ENCODE data around the gene FHIT. TPM values are rescaled to one million over a fixed set of nuclear protein-coding genes. Genes with fewer than 3 reads are reported as not detected.

Gene FHIT
- total RNA-seq, 2 donors from 2014 or later, result 6.8 to 12.3 TPM

DNA sequence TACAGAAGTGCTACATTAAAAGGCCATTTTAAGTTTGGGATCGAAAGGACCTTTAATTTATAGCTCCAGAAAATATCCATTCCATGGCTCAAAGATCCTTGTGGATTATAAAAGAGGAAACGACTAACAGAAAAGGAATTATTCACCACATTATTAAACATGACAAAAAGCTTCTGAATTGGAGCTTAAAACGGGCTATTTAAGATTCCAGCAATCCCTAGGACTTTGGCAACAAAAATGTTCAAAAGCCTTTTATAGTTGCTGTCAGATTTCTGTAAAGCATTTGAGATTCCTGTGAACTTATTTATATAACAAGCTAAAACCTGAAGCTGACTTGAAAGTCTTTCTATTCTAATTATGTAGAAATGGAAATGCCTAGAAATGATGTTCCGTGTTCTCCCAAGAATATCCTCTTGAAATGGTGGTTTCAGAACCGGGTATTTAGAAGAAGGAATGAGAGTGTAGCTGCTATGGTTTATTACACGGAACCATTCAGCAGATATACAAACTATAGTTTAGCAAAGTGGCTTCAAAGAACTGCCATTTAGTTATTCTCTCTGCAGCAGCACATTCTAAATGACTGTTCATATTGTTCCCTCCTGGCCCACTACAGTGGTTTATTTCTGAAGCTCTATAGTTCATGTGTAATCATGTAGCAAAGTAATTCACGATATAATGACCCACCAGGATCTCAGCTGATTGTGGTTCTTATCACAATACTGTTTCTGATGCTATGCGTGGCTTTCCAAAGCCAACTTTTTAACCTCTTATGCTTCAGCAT is 961.7 kb downstream of the FHIT start:
- Histone ChIP-seq H3K4me3 (ENCODE audit: low read length) (no peak overlapping the region), H3K27ac (ENCODE audit: low read depth, low read length) (no peak overlapping the region), H3K27me3 (ENCODE audit: control insufficient read depth, insufficient read depth, low read length, poor library complexity, severe bottlenecking) (no peaks in the 10 kb centered on the region), H3K36me3 (ENCODE audit: control insufficient read depth, insufficient read depth, low read length) (no peaks in the 10 kb centered on the region), H3K4me1 (ENCODE audit: control insufficient read depth, insufficient read depth, low read length) (peaks cover 4% of the 10 kb centered on the region), H3K9ac (ENCODE audit: extremely low read depth, low read length, poor library complexity, severe bottlenecking) (no peak overlapping the region), H3K9me3 (ENCODE audit: control insufficient read depth, low read length) (peaks cover 14% of the 10 kb centered on the region)
- H3K36me3 Mint-ChIP-seq (ENCODE audit: low read depth), result no peaks in the 10 kb centered on the region
- TF ChIP-seq, protein P1, sequence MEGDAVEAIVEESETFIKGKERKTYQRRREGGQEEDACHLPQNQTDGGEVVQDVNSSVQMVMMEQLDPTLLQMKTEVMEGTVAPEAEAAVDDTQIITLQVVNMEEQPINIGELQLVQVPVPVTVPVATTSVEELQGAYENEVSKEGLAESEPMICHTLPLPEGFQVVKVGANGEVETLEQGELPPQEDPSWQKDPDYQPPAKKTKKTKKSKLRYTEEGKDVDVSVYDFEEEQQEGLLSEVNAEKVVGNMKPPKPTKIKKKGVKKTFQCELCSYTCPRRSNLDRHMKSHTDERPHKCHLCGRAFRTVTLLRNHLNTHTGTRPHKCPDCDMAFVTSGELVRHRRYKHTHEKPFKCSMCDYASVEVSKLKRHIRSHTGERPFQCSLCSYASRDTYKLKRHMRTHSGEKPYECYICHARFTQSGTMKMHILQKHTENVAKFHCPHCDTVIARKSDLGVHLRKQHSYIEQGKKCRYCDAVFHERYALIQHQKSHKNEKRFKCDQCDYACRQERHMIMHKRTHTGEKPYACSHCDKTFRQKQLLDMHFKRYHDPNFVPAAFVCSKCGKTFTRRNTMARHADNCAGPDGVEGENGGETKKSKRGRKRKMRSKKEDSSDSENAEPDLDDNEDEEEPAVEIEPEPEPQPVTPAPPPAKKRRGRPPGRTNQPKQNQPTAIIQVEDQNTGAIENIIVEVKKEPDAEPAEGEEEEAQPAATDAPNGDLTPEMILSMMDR (conservative IDR thresholded peaks at IDR 0.05), result no peak
- H3K9me3 Mint-ChIP-seq, result peaks cover 2% of the 10 kb centered on the region
- WGBS, 2 experiments (ENCODE audit: insufficient coverage in 1 of 2, insufficient read length in 1 of 2), result 90 to 94% methylated on average over 5 to 8 of the region's 8 CpGs
- DNase-seq, result no peak
- H3K4me3 Mint-ChIP-seq, result no peak overlapping the region
- no peaks in the 10 kb centered on the region for H3K27me3 Mint-ChIP-seq (ENCODE audit: insufficient read depth)
- no peak overlapping the region for H3K27ac Mint-ChIP-seq
- peaks cover 11% of the 10 kb centered on the region for H3K4me1 Mint-ChIP-seq

DNA sequence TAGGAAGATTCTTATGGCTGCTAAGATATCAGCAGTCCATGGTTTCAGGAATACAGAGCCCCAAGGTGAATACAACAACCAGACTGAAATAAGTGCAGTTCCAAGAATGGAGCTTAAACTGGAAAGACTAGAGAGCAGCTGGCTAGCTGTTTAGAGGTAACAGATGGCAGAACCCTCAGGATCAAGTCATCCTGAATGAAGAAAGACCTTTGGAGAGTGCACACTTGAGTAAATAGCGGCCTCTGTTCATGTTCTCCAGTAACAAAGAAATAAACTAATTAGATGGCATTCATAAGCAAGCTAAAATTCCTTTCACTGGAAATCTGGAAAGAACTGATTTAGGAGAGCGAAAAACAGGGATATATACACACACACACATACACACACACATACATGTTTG is 968.4 kb downstream of the FHIT start:
- Mint-ChIP-seq H3K36me3 (ENCODE audit: low read depth) (no peaks in the 10 kb centered on the region), H3K9me3 (no peaks in the 10 kb centered on the region), H3K27me3 (ENCODE audit: insufficient read depth) (no peaks in the 10 kb centered on the region)

DNA sequence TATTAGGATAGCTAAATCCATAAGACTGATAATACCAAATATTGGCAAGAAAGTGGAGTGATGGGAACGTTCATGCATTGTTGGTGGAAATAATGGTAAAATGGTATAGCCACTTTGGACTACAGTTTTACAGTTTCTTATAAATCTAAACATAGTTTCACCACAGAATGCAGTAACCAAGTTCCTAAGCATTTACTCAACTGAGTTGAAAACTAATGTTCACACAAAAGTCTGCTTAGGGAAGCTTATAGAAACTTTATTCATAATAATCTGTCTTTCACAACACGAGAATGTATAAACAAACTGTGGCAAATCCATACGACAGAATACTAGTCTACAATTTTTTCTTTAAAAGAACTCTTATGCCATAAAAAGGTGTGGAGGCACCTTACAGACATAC is 969.3 kb downstream of the FHIT start:
- Mint-ChIP-seq H3K9me3 (no peaks in the 10 kb centered on the region), H3K36me3 (ENCODE audit: low read depth) (no peaks in the 10 kb centered on the region), H3K27me3 (ENCODE audit: insufficient read depth) (no peaks in the 10 kb centered on the region), H3K4me1 (no peaks in the 10 kb centered on the region), H3K27ac (no peak overlapping the region), H3K4me3 (no peak overlapping the region)
- WGBS, 2 experiments (ENCODE audit: insufficient coverage in 1 of 2, insufficient read length in 1 of 2), result 94% methylated on average over 2 of the region's 3 CpGs
- DNase-seq, result no peak
- Histone ChIP-seq H3K27ac (ENCODE audit: low read depth, low read length) (no peak overlapping the region), H3K27me3 (ENCODE audit: control insufficient read depth, insufficient read depth, low read length, poor library complexity, severe bottlenecking) (no peaks in the 10 kb centered on the region), H3K9ac (ENCODE audit: extremely low read depth, low read length, poor library complexity, severe bottlenecking) (no peak overlapping the region), H3K9me3 (ENCODE audit: control insufficient read depth, low read length) (no peaks in the 10 kb centered on the region), H3K36me3 (ENCODE audit: control insufficient read depth, insufficient read depth, low read length) (no peaks in the 10 kb centered on the region), H3K4me1 (ENCODE audit: control insufficient read depth, insufficient read depth, low read length) (no peaks in the 10 kb centered on the region), H3K4me3 (ENCODE audit: low read length) (no peak overlapping the region)
- TF ChIP-seq, protein P1 (conservative IDR thresholded peaks at IDR 0.05), result no peak

More for the DNA sequence above, 968.4 kb downstream of the FHIT start:
- no peak overlapping the region for H3K4me3 ChIP-seq (ENCODE audit: low read length)
- TF ChIP-seq, protein P1 (conservative IDR thresholded peaks at IDR 0.05), result no peak
- no peak overlapping the region for H3K9ac ChIP-seq (ENCODE audit: extremely low read depth, low read length, poor library complexity, severe bottlenecking)
- no peaks in the 10 kb centered on the region for H3K9me3 ChIP-seq (ENCODE audit: control insufficient read depth, low read length)
- Mint-ChIP-seq H3K4me3 (no peak overlapping the region), H3K27ac (no peak overlapping the region), H3K4me1 (no peaks in the 10 kb centered on the region)
- no peak overlapping the region for H3K27ac ChIP-seq (ENCODE audit: low read depth, low read length)
- no peak for DNase-seq
- no peaks in the 10 kb centered on the region for H3K27me3 ChIP-seq (ENCODE audit: control insufficient read depth, insufficient read depth, low read length, poor library complexity, severe bottlenecking)
- no peaks in the 10 kb centered on the region for H3K4me1 ChIP-seq (ENCODE audit: control insufficient read depth, insufficient read depth, low read length)
- WGBS, 2 experiments (ENCODE audit: insufficient coverage in 1 of 2, insufficient read length in 1 of 2), result 95% methylated on average over 2 of the region's 2 CpGs; no CpG with 5 or more reads in 1 of the 2 experiments
- H3K36me3 ChIP-seq (ENCODE audit: control insufficient read depth, insufficient read depth, low read length), result no peaks in the 10 kb centered on the region
